AG04450 (cell line): ENCODE data around the gene TNKS2. TPM values are rescaled to one million over a fixed set of nuclear protein-coding genes. Genes with fewer than 3 reads are reported as not detected.

ENCODE experiments used
- CTCF ChIA-PET: fragments of 300-600, 350-600 bp; formaldehyde crosslinking; extraction: SDS; loops from one replicate; lab custom pipeline; 2022; ENCODE audit warnings: antibody characterized with exemption, inconsistent platforms; lab: Charles Lee
- POLR2A ChIA-PET: fragments of 350-600 bp; formaldehyde crosslinking; extraction: SDS; loops from one replicate; lab custom pipeline; 2021; ENCODE audit warnings: antibody characterized with exemption, inconsistent platforms; lab: Yijun Ruan, JAX
- DNase-seq: peaks from one replicate; pipeline ENCODE4 v3.0.0-alpha.2; 2011; ENCODE audit warnings: low read depth, low spot score
- H3K27ac ChIP-seq: one replicate; pipeline ENCODE4 v1.5.1; 2012; ENCODE audit warnings: low read depth, low read length, control low read depth
- H3K27me3 ChIP-seq: one replicate; pipeline ENCODE4 v1.6.0; 2012; ENCODE audit warnings: low read length; ENCODE audit not compliant: control insufficient read depth, insufficient read depth
- H3K4me3 ChIP-seq: 2 replicates; pipeline ENCODE4 v1.5.1; 2011; ENCODE audit warnings: mild to moderate bottlenecking, low read depth, low read length, control low read depth
- H3K9me3 ChIP-seq: 2 replicates; pipeline ENCODE4 v1.5.1; 2012; ENCODE audit warnings: low read length; ENCODE audit not compliant: control insufficient read depth, insufficient read depth
- CTCF ChIP-seq: IDR thresholded peaks from 2 replicates; pipeline ENCODE4 v1.5.1; 2011; ENCODE audit warnings: low read depth, low read length, control low read depth, inconsistent platforms
- polyA plus RNA-seq: library from polyadenylated mRNA; depleted of rRNA; stranded (reverse); fragments of >200 nt; gene quantifications from 2 replicates; pipeline ENCODE4 v1.2.3, GENCODE V29; 2011

The TNKS2 gene
- polyA plus RNA-seq, 1 experiment, result 45.5 TPM

- no peaks in the 10 kb centered on the region for H3K9me3 ChIP-seq
- ChIA-PET POLR2A (interaction anchor here (1.0 kb wide), 1 partner anchor 22 kb away, joined by 3 read pairs; no protein-coding TSS in a partner anchor), CTCF (interaction anchor here (0.5 to 1.4 kb wide), 6 partner anchors 15 to 898 kb away, joined by 3 read pairs; no protein-coding TSS in a partner anchor)
- TF ChIP-seq CTCF, result no peak
- no peak overlapping the region for H3K4me3 ChIP-seq
- H3K27ac ChIP-seq, result no peak overlapping the region
- no peak for DNase-seq
- no peaks in the 10 kb centered on the region for H3K27me3 ChIP-seq
Observed at GRCh38 chr10:91816981-91817380, 18.8 kb downstream of the TNKS2 start.

GRCh38 chr10:91820144-91820543, 21.9 kb downstream of the TNKS2 start:
- no peak overlapping the region for H3K27ac ChIP-seq
- no peaks in the 10 kb centered on the region for H3K27me3 ChIP-seq
- no peak overlapping the region for H3K4me3 ChIP-seq
- POLR2A ChIA-PET, result no interaction called here
- CTCF ChIA-PET, result no interaction called here
- TF ChIP-seq CTCF, result no peak
- no peaks in the 10 kb centered on the region for H3K9me3 ChIP-seq
- DNase-seq, result no peak

- DNase-seq, result no peak
- no peak overlapping the region for H3K27ac ChIP-seq
- H3K9me3 ChIP-seq, result no peaks in the 10 kb centered on the region
- H3K4me3 ChIP-seq, result no peak overlapping the region
- ChIA-PET POLR2A (no interaction called here), CTCF (interaction anchor here (1.2 kb wide), 1 partner anchor 191 kb away, joined by 3 read pairs; no protein-coding TSS in a partner anchor)
- H3K27me3 ChIP-seq, result no peaks in the 10 kb centered on the region
- TF ChIP-seq CTCF, result no peak
Observed at GRCh38 chr10:91824076-91824475, 25.9 kb downstream of the TNKS2 start.

GRCh38 chr10:91829268-91829667, 31.0 kb downstream of the TNKS2 start:
- CTCF ChIA-PET, result no interaction called here
- no peak for TF ChIP-seq CTCF

GRCh38 chr10:91838199-91838598, 40.0 kb downstream of the TNKS2 start:
- ChIA-PET POLR2A (interaction anchor here (0.7 kb wide), 1 partner anchor 205 kb away, joined by 3 read pairs; the partner anchor contains the start of gene PPP1R3C), CTCF (no interaction called here)
- DNase-seq, result no peak

More at GRCh38 chr10:91829268-91829667, 31.0 kb downstream of the TNKS2 start:
- H3K9me3 ChIP-seq, result no peaks in the 10 kb centered on the region
- no peak for DNase-seq
- H3K27ac ChIP-seq, result no peak overlapping the region
- H3K4me3 ChIP-seq, result no peak overlapping the region
- POLR2A ChIA-PET, result interaction anchor here (0.6 kb wide), 1 partner anchor 15 kb away, joined by 3 read pairs; no protein-coding TSS in a partner anchor
- H3K27me3 ChIP-seq, result no peaks in the 10 kb centered on the region

More at GRCh38 chr10:91838199-91838598, 40.0 kb downstream of the TNKS2 start:
- TF ChIP-seq CTCF, result no peak
- no peaks in the 10 kb centered on the region for H3K9me3 ChIP-seq
- H3K27ac ChIP-seq, result no peak overlapping the region
- H3K4me3 ChIP-seq, result no peak overlapping the region
- H3K27me3 ChIP-seq, result no peaks in the 10 kb centered on the region
